K562 (cell line): ENCODE data around the gene ACE.

Source experiments
- CREB1 ChIP-seq, 2 experiments: sonication (generic) in 1 of 2; formaldehyde crosslinking in 1 of 2; IDR thresholded peaks; 2 replicates each; pipeline versions ENCODE4 v1.6.1 to v1.8.0; 2012 to 2022; ENCODE audit warnings: inconsistent platforms in 1 of 2, mild to moderate bottlenecking in 1 of 2, missing genetic modification reagents in 1 of 2, moderate library complexity in 1 of 2
- CTCF ChIP-seq, 3 experiments: IDR thresholded peaks in 2 of 3; conservative IDR thresholded peaks in 1 of 3; 2 replicates each; pipeline ENCODE4 v1.5.1; 2011 to 2012; ENCODE audit warnings: low read length in 3 of 3, mild to moderate bottlenecking in 3 of 3, control low read depth in 2 of 3, improper control_type of control experiment in 1 of 3, inconsistent platforms in 1 of 3, low read depth in 1 of 3, mixed read lengths in 1 of 3, moderate library complexity in 1 of 3; ENCODE audit not compliant: insufficient read depth in 2 of 3
- E2F6 ChIP-seq, 2 experiments: IDR thresholded peaks; 2 replicates each; pipeline ENCODE4 v1.6.1; 2011; ENCODE audit warnings: borderline replicate concordance in 1 of 2, control low read depth in 1 of 2, low read depth in 1 of 2, low read length in 1 of 2, mild to moderate bottlenecking in 1 of 2, mixed read lengths in 1 of 2, moderate library complexity in 1 of 2; ENCODE audit not compliant: insufficient read depth in 1 of 2, insufficient read length in 1 of 2, poor library complexity in 1 of 2, severe bottlenecking in 1 of 2; ENCODE audit errors: extremely low read depth in 1 of 2
- ETV1 ChIP-seq: fragments of 450-650 bp; conservative IDR thresholded peaks from 2 replicates; pipeline ENCODE4 v1.6.1; 2016; ENCODE audit warnings: missing genetic modification characterization, control low read depth, low read depth, missing compliant biosample characterization
- HEY1 ChIP-seq: fragments of 250-450 bp; sonication (Bioruptor Pico); IDR thresholded peaks from 2 replicates; pipeline ENCODE4 v1.5.0; 2020; ENCODE audit warnings: mild to moderate bottlenecking, moderate library complexity, borderline replicate concordance
- TAF7 ChIP-seq: fragments of 450-650 bp; IDR thresholded peaks from 2 replicates; pipeline ENCODE4 v1.6.1; 2016; ENCODE audit warnings: missing genetic modification characterization, missing compliant biosample characterization

GRCh38 chr17:63534816-63535455 is 58.1 kb downstream of the ACE start:
- TF ChIP-seq CTCF (IDR thresholded peaks at IDR 0.05 in 2 of 3, conservative IDR thresholded peaks at IDR 0.05 in 1 of 3; ENCODE audit: insufficient read depth in 2 of 3, low read depth in 1 of 3, low read length in 3 of 3) (no peak), TAF7 (no peak), ETV1 (tag) (no peak), CREB1 (IDR thresholded peaks at IDR 0.05) (no peak), CREB1 (CRISPR knock-in tag; IDR thresholded peaks at IDR 0.05) (no peak), HEY1 (CRISPR knock-in tag) (no peak), E2F6 (IDR thresholded peaks at IDR 0.05; ENCODE audit: borderline replicate concordance in 1 of 2, extremely low read depth in 1 of 2, insufficient read depth in 1 of 2, insufficient read length in 1 of 2, low read depth in 1 of 2, low read length in 1 of 2, poor library complexity in 1 of 2, severe bottlenecking in 1 of 2) (no peak)
